WERI-Rb-1 (cell line): ENCODE data around the gene CORO2A.

ENCODE experiments used
- DNase-seq: peaks from one replicate; pipeline ENCODE4 v3.0.0-alpha.2; 2020
- H3K27ac ChIP-seq: fragments of 250-450 bp; sonication (Bioruptor Pico); 2 replicates; pipeline ENCODE4 v1.5.1; 2020; ENCODE audit warnings: mild to moderate bottlenecking, moderate library complexity
- H3K27me3 ChIP-seq: fragments of 250-450 bp; sonication (Bioruptor Pico); 2 replicates; pipeline ENCODE4 v1.5.1; 2021; ENCODE audit warnings: mild to moderate bottlenecking, low read depth, moderate library complexity; ENCODE audit not compliant: insufficient read depth, severe bottlenecking
- H3K36me3 ChIP-seq: fragments of 250-450 bp; sonication (Bioruptor Pico); 2 replicates; pipeline ENCODE4 v1.5.1; 2020; ENCODE audit warnings: mild to moderate bottlenecking, moderate library complexity
- H3K4me3 ChIP-seq: 2 replicates; pipeline ENCODE4 v1.5.1; 2011; ENCODE audit warnings: low read depth, mild to moderate bottlenecking, control low read depth, low read length
- H3K9me3 ChIP-seq: fragments of 250-450 bp; sonication (Bioruptor Pico); 2 replicates; pipeline ENCODE4 v1.5.1; 2021; ENCODE audit warnings: mild to moderate bottlenecking, moderate library complexity; ENCODE audit not compliant: severe bottlenecking
- TF ChIP-seq, protein P1 (sequence below): IDR thresholded peaks from 2 replicates; pipeline ENCODE4 v1.5.1; 2011; ENCODE audit warnings: low read depth, mild to moderate bottlenecking, control low read depth, inconsistent platforms, low read length

Gene CORO2A

DNA sequence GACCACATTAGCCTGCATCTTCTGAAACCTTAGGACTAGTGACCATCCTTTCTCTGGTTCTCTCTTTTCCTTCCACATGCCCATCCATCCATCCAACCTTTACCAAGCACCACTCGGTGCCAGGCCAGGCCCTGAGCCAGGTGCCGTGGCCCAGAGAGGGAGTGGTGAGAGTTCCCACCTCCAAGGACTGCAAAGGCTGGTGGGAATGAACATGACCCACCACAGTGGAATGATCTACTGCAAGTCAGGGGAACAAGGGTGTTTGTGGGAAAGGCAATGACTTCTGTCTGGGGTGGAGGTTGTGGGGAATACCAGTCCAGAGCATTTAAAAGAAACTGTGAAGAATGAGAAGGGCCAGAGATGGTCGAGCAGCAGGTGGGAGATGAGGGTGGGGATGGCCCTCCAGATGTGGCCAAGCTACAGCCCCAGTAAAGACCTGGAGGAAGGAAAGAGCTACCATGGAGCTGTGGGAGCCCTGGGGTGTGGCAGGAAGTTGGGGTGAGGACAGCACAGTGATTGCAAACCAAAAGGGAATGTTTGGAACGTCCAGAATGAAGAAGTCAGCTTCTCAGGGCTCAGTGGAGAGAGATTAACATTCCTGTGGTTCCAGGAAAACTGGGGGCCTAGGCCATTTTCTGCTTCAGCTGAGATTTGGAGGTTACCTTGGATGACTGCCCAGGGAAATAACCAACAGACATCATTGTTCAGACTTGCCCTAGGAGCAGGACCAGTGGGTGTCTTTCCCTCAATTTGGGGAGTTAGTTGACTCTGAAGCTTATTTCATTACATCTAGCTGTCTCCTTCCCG, 30.7 kb upstream of the CORO2A start:
- Histone ChIP-seq H3K4me3 (no peak overlapping the region), H3K9me3 (no peaks in the 10 kb centered on the region), H3K27me3 (no peaks in the 10 kb centered on the region), H3K27ac (no peak overlapping the region), H3K36me3 (peaks cover 14% of the 10 kb centered on the region)
- DNase-seq, result no peak
- TF ChIP-seq, protein P1, sequence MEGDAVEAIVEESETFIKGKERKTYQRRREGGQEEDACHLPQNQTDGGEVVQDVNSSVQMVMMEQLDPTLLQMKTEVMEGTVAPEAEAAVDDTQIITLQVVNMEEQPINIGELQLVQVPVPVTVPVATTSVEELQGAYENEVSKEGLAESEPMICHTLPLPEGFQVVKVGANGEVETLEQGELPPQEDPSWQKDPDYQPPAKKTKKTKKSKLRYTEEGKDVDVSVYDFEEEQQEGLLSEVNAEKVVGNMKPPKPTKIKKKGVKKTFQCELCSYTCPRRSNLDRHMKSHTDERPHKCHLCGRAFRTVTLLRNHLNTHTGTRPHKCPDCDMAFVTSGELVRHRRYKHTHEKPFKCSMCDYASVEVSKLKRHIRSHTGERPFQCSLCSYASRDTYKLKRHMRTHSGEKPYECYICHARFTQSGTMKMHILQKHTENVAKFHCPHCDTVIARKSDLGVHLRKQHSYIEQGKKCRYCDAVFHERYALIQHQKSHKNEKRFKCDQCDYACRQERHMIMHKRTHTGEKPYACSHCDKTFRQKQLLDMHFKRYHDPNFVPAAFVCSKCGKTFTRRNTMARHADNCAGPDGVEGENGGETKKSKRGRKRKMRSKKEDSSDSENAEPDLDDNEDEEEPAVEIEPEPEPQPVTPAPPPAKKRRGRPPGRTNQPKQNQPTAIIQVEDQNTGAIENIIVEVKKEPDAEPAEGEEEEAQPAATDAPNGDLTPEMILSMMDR, result no peak

DNA sequence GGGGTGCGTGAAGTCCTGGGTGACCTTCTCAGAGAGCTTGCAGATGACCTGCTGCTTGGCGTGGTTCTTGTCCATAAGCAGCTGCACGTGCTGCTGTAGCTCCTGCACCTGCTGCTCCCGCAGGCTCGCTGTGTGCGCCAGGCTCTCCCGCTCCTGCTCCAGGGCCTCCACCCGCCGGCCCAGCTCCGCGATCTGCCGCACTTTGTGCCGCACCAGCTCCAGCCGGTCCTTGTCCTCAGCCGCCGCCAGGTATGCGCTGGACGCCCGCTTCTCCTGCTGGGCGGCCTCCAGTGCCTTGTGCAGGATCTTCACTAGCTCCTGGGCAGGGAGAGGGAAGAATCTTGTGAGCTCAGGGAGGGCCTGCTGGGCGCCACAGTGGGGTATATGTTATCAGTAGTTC, 28.5 kb upstream of the CORO2A start:
- Histone ChIP-seq H3K9me3 (no peaks in the 10 kb centered on the region), H3K36me3 (peaks cover 13% of the 10 kb centered on the region), H3K27ac (no peak overlapping the region), H3K27me3 (no peaks in the 10 kb centered on the region), H3K4me3 (no peak overlapping the region)
- no peak for DNase-seq
- TF ChIP-seq, protein P1, result no peak

DNA sequence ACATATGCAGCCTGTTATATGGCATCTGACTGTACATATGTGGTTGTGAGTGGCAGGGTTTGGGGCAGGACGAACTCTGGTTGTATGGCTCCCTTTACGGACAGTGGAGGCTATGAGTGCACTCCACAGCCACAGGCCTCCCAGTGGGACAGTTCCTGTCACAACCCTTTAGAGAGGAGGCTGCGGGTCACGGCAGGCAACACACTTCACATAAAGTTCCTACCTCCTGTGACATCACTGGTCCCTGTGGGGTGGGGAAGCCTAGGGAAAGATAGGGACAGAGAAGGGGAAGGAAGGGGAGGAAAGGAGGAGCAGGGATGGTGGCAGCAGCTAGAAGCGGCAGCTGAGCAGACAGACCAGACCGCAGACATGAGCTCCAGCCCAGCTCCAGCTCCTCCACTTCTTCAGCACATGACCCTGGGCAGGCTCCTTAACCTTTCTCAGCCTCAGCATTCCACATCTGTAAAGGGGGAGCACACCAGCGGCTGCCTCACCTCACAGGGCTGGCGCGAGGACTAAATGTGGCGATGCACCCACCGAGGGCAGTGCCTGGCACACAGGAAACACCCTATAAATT, 27.4 kb upstream of the CORO2A start:
- Histone ChIP-seq H3K36me3 (peaks cover 13% of the 10 kb centered on the region), H3K27me3 (no peaks in the 10 kb centered on the region), H3K27ac (no peak overlapping the region), H3K4me3 (no peak overlapping the region), H3K9me3 (no peaks in the 10 kb centered on the region)
- DNase-seq, result no peak
- TF ChIP-seq, protein P1, result no peak

DNA sequence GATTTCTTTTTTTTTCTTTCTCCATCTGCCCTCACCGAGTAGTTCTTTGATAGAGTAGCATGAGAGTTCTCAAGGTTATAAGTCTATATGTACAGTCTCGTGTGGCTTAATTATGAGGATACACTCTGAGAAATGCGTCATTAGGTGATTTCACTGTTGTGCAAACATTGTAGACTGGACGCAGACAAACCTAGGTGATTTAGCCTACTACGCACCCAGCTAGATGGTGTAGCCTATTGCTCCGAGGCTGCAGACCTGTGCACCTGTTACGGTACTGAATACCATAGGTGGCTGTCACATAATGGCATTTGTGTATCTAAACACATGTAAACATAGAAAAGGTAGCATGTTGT, 26.9 kb upstream of the CORO2A start:
- no peak overlapping the region for H3K27ac ChIP-seq
- TF ChIP-seq, protein P1, result no peak
- H3K4me3 ChIP-seq, result no peak overlapping the region
- no peaks in the 10 kb centered on the region for H3K9me3 ChIP-seq
- no peak for DNase-seq
- peaks cover 13% of the 10 kb centered on the region for H3K36me3 ChIP-seq
- no peaks in the 10 kb centered on the region for H3K27me3 ChIP-seq

DNA sequence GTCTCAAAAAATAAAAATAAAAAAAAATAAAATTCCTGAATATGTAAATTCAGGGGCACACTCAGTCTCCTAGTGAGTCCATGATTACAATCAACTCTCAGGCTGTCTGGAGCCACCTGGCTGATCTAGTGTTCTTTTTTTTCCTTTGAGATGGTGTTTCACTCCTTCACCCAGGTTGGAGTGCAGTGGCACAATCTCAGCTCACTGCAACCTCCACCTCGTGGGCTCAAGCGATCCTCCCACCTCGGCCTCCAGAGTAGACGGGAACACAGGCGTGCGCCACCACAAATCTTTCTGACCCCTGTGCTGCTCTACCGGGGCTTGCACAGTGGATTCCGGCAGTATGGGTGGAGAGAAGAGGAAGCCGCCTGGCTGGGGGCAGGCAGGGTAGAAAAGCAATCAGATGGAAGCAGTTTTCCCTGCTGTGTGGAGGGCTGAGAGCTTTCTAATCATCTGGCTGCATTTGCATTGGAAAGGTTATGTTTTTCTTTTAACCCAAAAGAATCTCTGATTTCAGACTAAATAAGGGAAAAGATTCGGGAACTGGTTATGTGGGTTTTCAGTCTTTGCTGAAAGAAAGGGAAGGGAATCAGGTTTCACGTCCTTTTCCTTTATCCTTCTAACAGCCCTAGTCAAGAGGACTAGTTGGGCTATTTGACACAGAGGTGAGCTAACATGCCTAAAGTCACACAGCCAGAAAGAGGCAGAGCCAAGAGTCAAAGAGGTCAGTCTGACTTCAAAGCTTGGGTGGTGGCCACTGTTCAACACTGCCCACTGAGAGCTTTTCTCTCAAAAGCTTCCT, 26.3 kb upstream of the CORO2A start:
- H3K9me3 ChIP-seq, result no peaks in the 10 kb centered on the region
- H3K36me3 ChIP-seq, result peaks cover 15% of the 10 kb centered on the region
- TF ChIP-seq, protein P1, result no peak
- H3K27ac ChIP-seq, result no peak overlapping the region
- DNase-seq, result no peak
- H3K27me3 ChIP-seq, result no peaks in the 10 kb centered on the region
- H3K4me3 ChIP-seq, result no peak overlapping the region
